ENCODE data around the gene EEFSEC. TPM values are rescaled to one million over a fixed set of nuclear protein-coding genes. Genes with fewer than 3 reads are reported as not detected.

Gene EEFSEC
- total and polyA plus RNA-seq, 2 of the 8 experiments (the other 6 are each of a cell fraction or from before 2014, with no cell fraction given) = 13.1 to 19.8 TPM

GRCh38 chr3:128228366-128228910, 75.2 kb downstream of the EEFSEC start:
- ChIA-PET CTCF (ENCODE audit: partially characterized antibody) (interaction anchor here (0.7 to 7.5 kb wide), 7 partner anchors 10 to 170 kb away, joined by 3 to 108 read pairs (median 5); no protein-coding TSS in a partner anchor), POLR2A (ENCODE audit: partially characterized antibody) (no interaction called here)
- H3K4me2 ChIP-seq (ENCODE audit: insufficient read depth in 1 of 2, low read depth in 2 of 2, low read length in 2 of 2) = no peak overlapping the region
- H2BK120ac ChIP-seq (replicated peaks; ENCODE audit: low read depth, low read length) = no peak overlapping the region
- peak in 1 of 2 experiments; percentile 22 for DNase-seq (ENCODE audit: low read depth in 1 of 2, low spot score in 2 of 2)
- H3K4me3 ChIP-seq (ENCODE audit: extremely low read depth in 1 of 4, insufficient read depth in 2 of 4, low read depth in 3 of 4, low read length in 4 of 4) = no peak overlapping the region
- no peaks in the 10 kb centered on the region; a peak in 1 of 7 replicates for H3K27me3 ChIP-seq (replicated peaks in 1 of 4; ENCODE audit: control insufficient read depth in 3 of 4, extremely low read depth in 1 of 4, insufficient read depth in 3 of 4, low read length in 3 of 4)
- FAIRE-seq = no peak
- no peak overlapping the region for H4K5ac ChIP-seq (ENCODE audit: insufficient read length, low read depth, low read length)
- H3K36me3 ChIP-seq (ENCODE audit: control insufficient read depth in 2 of 4, insufficient read depth in 4 of 4, low read length in 3 of 4) = no peaks in the 10 kb centered on the region
- no peak overlapping the region for H2AK5ac ChIP-seq (ENCODE audit: low read depth, low read length)
- no peak overlapping the region for H4K91ac ChIP-seq (replicated peaks; ENCODE audit: insufficient read length, low read length)
- H3K9ac ChIP-seq (replicated peaks in 1 of 4; ENCODE audit: extremely low read depth in 1 of 4, low read depth in 3 of 4, low read length in 3 of 4) = 0 out of 7 replicates have a peak overlapping the region, but pooled peaks of 1 of the 4 experiments have one; percentile 28
- 98% methylated on average over 4 of the region's 5 CpGs; no CpG with 5 or more reads in 1 of the 2 experiments for WGBS, 2 experiments (ENCODE audit: extremely low coverage in 1 of 2, insufficient coverage in 1 of 2, insufficient read length in 1 of 2, insufficient replicate concordance in 2 of 2, low coverage in 1 of 2, low lambda C conversion rate in 2 of 2, missing lambda C conversion rate in 1 of 2)
- peaks cover 2 to 3% (median 2%) of the 10 kb centered on the region in 4 experiments; a peak in 5 of 7 replicates for H3K4me1 ChIP-seq (replicated peaks in 1 of 4; ENCODE audit: control insufficient read depth in 3 of 4, insufficient read depth in 4 of 4, low read length in 3 of 4)
- H3K56ac ChIP-seq (replicated peaks; ENCODE audit: insufficient read length, low read depth, low read length) = no peak overlapping the region
- no peak overlapping the region for H4K8ac ChIP-seq (ENCODE audit: extremely low read depth, insufficient read depth, low read length)
- H3K9me3 ChIP-seq (ENCODE audit: insufficient read depth in 2 of 2, low read depth in 1 of 2, low read length in 1 of 2) = peaks cover 3% of the 10 kb centered on the region in 2 experiments
- no peak overlapping the region for H3K27ac ChIP-seq (ENCODE audit: low read depth, low read length)
- no peak overlapping the region for H2BK20ac ChIP-seq (ENCODE audit: low read length)
- H2AFZ ChIP-seq (ENCODE audit: low read length) = no peak overlapping the region
- H3K23me2 ChIP-seq (ENCODE audit: low read depth, low read length) = no peaks in the 10 kb centered on the region
- H2BK5ac ChIP-seq (ENCODE audit: low read depth, low read length) = no peak overlapping the region
- H3K14ac ChIP-seq (ENCODE audit: insufficient read length) = no peak overlapping the region
- no peaks in the 10 kb centered on the region for H3K79me1 ChIP-seq (ENCODE audit: low read depth, low read length)
- no peaks in the 10 kb centered on the region for H4K20me1 ChIP-seq (replicated peaks in 1 of 2; ENCODE audit: control insufficient read depth in 1 of 2, insufficient read depth in 2 of 2, low read length in 2 of 2)
- H3K18ac ChIP-seq (ENCODE audit: extremely low read depth, low read length) = no peak overlapping the region
- no peak overlapping the region for H2BK15ac ChIP-seq (ENCODE audit: low read length)
- no peak overlapping the region; the same call in 1 of the 2 replicates for H2BK12ac ChIP-seq (ENCODE audit: low read depth, low read length)
- no peaks in the 10 kb centered on the region for H3K79me2 ChIP-seq (ENCODE audit: control insufficient read depth in 1 of 2, insufficient read depth in 2 of 2, low read length in 2 of 2)
- H3K23ac ChIP-seq (ENCODE audit: insufficient read length) = no peak overlapping the region
- no peak overlapping the region for H3K4ac ChIP-seq (replicated peaks; ENCODE audit: insufficient read length, low read depth, low read length)
- no peak for TF ChIP-seq ATF2 (IDR thresholded peaks at IDR 0.05; ENCODE audit: low read length)
- no peak for TF ChIP-seq POU5F1 (IDR thresholded peaks at IDR 0.05; ENCODE audit: low read depth, low read length)
- no peak for TF ChIP-seq SP1 (IDR thresholded peaks at IDR 0.05; ENCODE audit: low read depth, low read length)
- TF ChIP-seq MAFK (IDR thresholded peaks at IDR 0.05; ENCODE audit: low read depth, low read length) = no peak
- TF ChIP-seq FOSL1 (IDR thresholded peaks at IDR 0.05; ENCODE audit: insufficient read depth, low read depth, low read length) = no peak
- TF ChIP-seq SAP30 (IDR thresholded peaks at IDR 0.05; ENCODE audit: insufficient read depth, insufficient replicate concordance, low read length) = no peak
- TF ChIP-seq RXRA (IDR thresholded peaks at IDR 0.05; ENCODE audit: insufficient read depth, low read depth, low read length) = no peak
- TF ChIP-seq EZH2 (IDR thresholded peaks at IDR 0.05; ENCODE audit: low read depth, low read length, severe bottlenecking) = no peak
- TF ChIP-seq CBX8 (IDR thresholded peaks at IDR 0.05; ENCODE audit: borderline replicate concordance, low read depth, low read length) = no peak
- TF ChIP-seq CHD1 (IDR thresholded peaks at IDR 0.05; ENCODE audit: low read depth, low read length) = no peak
- TF ChIP-seq KDM4A (IDR thresholded peaks at IDR 0.05; ENCODE audit: low read depth, low read length, severe bottlenecking) = no peak
- no peak for TF ChIP-seq TEAD4 (IDR thresholded peaks at IDR 0.05; ENCODE audit: low read depth, low read length)
